Neural cell (in vitro differentiated cells): Measurements from ENCODE around the gene RRAGB. TPM values are rescaled to one million over a fixed set of nuclear protein-coding genes. Genes with fewer than 3 reads are reported as not detected.
A peak's percentile ranks its signal among the peaks of the same experiment; 100 is the strongest.

Experiments
- H2AFZ ChIP-seq: fragments of 200-600, 300-800 bp; sonication (generic), shearing (Covaris generic); 2 replicates; pipeline ENCODE4 v1.6.0; 2014; ENCODE audit warnings: low read depth, mild to moderate bottlenecking, antibody characterized with exemption, low read length, moderate library complexity
- H3F3A ChIP-seq: fragments of 200-600 bp; shearing (Covaris generic); 2 replicates; pipeline ENCODE4 v1.6.1; 2016; ENCODE audit warnings: mild to moderate bottlenecking, moderate library complexity, mixed read lengths, antibody characterized with exemption, low read length; ENCODE audit not compliant: insufficient read depth, poor library complexity, severe bottlenecking
- H3K27ac ChIP-seq: fragments of 200-600, 300-800 bp; sonication (generic), shearing (Covaris generic); 2 replicates; pipeline ENCODE4 v1.5.1; 2014; ENCODE audit warnings: mild to moderate bottlenecking, low read length, moderate library complexity
- H3K27me3 ChIP-seq: fragments of 300-800, 200-600 bp; sonication (generic), shearing (Covaris generic); 2 replicates; pipeline ENCODE4 v1.6.0; 2014; ENCODE audit warnings: mild to moderate bottlenecking, low read depth, low read length, moderate library complexity; ENCODE audit not compliant: insufficient read depth
- H3K36me3 ChIP-seq: fragments of 300-800, 200-600 bp; sonication (generic), shearing (Covaris generic); 2 replicates; pipeline ENCODE4 v1.5.1; 2014; ENCODE audit warnings: mild to moderate bottlenecking, antibody characterized with exemption, low read length, moderate library complexity; ENCODE audit not compliant: insufficient read depth
- H3K4me2 ChIP-seq: fragments of 300-800, 200-600 bp; sonication (generic), shearing (Covaris generic); 2 replicates; pipeline ENCODE4 v1.6.0; 2014; ENCODE audit warnings: mild to moderate bottlenecking, low read length
- H3K4me3 ChIP-seq: fragments of 300-800, 200-600 bp; sonication (generic), shearing (Covaris generic); 2 replicates; pipeline ENCODE4 v1.5.1; 2014; ENCODE audit warnings: mild to moderate bottlenecking, low read length, moderate library complexity
- H3K79me2 ChIP-seq: fragments of 200-600 bp; shearing (Covaris generic); replicated peaks from 2 replicates; pipeline ENCODE4 v1.6.0; 2014; ENCODE audit warnings: mild to moderate bottlenecking, low read length, moderate library complexity; ENCODE audit not compliant: insufficient read depth
- H3K9ac ChIP-seq: fragments of 300-800, 200-600 bp; sonication (generic), shearing (Covaris generic); 2 replicates; pipeline ENCODE4 v1.6.1; 2016; ENCODE audit warnings: mild to moderate bottlenecking, low read length, mixed read lengths
- H3K9me2 ChIP-seq: fragments of 200-600 bp; shearing (Covaris generic); 2 replicates; pipeline ENCODE4 v1.6.1; 2016; ENCODE audit warnings: mild to moderate bottlenecking, low read length, mixed read lengths; ENCODE audit not compliant: insufficient read depth
- H3K9me3 ChIP-seq: fragments of 200-600, 300-800 bp; sonication (generic), shearing (Covaris generic); 2 replicates; pipeline ENCODE4 v1.6.1; 2016; ENCODE audit warnings: mild to moderate bottlenecking, mixed run types, low read length, moderate library complexity, mixed read lengths
- H4K20me1 ChIP-seq: fragments of 200-600 bp; shearing (Covaris generic); 2 replicates; pipeline ENCODE4 v1.6.1; 2016; ENCODE audit warnings: mild to moderate bottlenecking, mixed run types; ENCODE audit not compliant: insufficient read depth
- CTCF ChIP-seq: fragments of 450-650 bp; IDR thresholded peaks from 2 replicates; pipeline ENCODE4 v1.5.1; 2014; ENCODE audit warnings: antibody characterized with exemption, mild to moderate bottlenecking, moderate library complexity; ENCODE audit not compliant: poor library complexity, severe bottlenecking
- EP300 ChIP-seq: fragments of 450-650 bp; conservative IDR thresholded peaks from 2 replicates; pipeline ENCODE4 v1.6.1; 2014; ENCODE audit warnings: antibody characterized with exemption, mild to moderate bottlenecking, moderate library complexity; ENCODE audit not compliant: poor library complexity, severe bottlenecking
- EZH2 ChIP-seq: fragments of 200-600, 300-800 bp; shearing (Covaris generic), sonication (generic); IDR thresholded peaks from 2 replicates; pipeline ENCODE4 v1.6.1; 2014; ENCODE audit warnings: antibody characterized with exemption, low read length, borderline replicate concordance, mild to moderate bottlenecking; ENCODE audit not compliant: insufficient read depth, poor library complexity, severe bottlenecking
- MXI1 ChIP-seq: fragments of 450-650 bp; conservative IDR thresholded peaks from 2 replicates; pipeline ENCODE4 v1.6.1; 2014; ENCODE audit warnings: antibody characterized with exemption, mild to moderate bottlenecking; ENCODE audit not compliant: poor library complexity, severe bottlenecking
- POLR2AphosphoS5 ChIP-seq: IDR thresholded peaks from 2 replicates; pipeline ENCODE4 v1.6.1; 2012
- RAD21 ChIP-seq: fragments of 450-650 bp; conservative IDR thresholded peaks from 2 replicates; pipeline ENCODE4 v1.6.1; 2014; ENCODE audit warnings: antibody characterized with exemption, mild to moderate bottlenecking, moderate library complexity
- REST ChIP-seq: IDR thresholded peaks from 2 replicates; pipeline ENCODE4 v1.6.1; 2012; ENCODE audit warnings: borderline replicate concordance
- SMC3 ChIP-seq: fragments of 450-650 bp; conservative IDR thresholded peaks from 2 replicates; pipeline ENCODE4 v1.6.1; 2014; ENCODE audit warnings: antibody characterized with exemption, mild to moderate bottlenecking, moderate library complexity; ENCODE audit not compliant: poor library complexity
- TAF1 ChIP-seq: IDR thresholded peaks from 2 replicates; pipeline ENCODE4 v1.6.1; 2012; ENCODE audit warnings: low read depth
- polyA plus RNA-seq: library from polyadenylated mRNA; depleted of rRNA; stranded (reverse); fragments of >200 nt; gene quantifications from 2 replicates; pipeline ENCODE4 v1.2.3, GENCODE V29; 2014

RRAGB gene
- polyA plus RNA-seq, 1 donor from 2014 or later = 124 TPM

- Histone ChIP-seq H2AFZ (peak overlapping the region; percentile 40), H3K9me3 (no peaks in the 10 kb centered on the region), H4K20me1 (no peaks in the 10 kb centered on the region), H3K4me3 (peak overlapping the region; percentile 85), H3K9me2 (no peaks in the 10 kb centered on the region), H3K79me2 (peaks cover 10% of the 10 kb centered on the region), H3K27ac (peak overlapping the region; percentile 52), H3K36me3 (no peaks in the 10 kb centered on the region), H3K9ac (no peak overlapping the region), H3F3A (no peaks in the 10 kb centered on the region), H3K4me2 (no peak overlapping the region), H3K27me3 (no peaks in the 10 kb centered on the region)
- TF ChIP-seq CTCF = no peak
- TF ChIP-seq MXI1 = no peak
- TF ChIP-seq REST = no peak
- TF ChIP-seq EZH2 = no peak
- no peak for TF ChIP-seq TAF1
- TF ChIP-seq RAD21 = no peak
- TF ChIP-seq POLR2AphosphoS5 = no peak
- TF ChIP-seq EP300 = no peak
- no peak for TF ChIP-seq SMC3
Observed at GRCh38 chrX:55716937-55717336, 612 bp upstream of the RRAGB start.

- Histone ChIP-seq H3K79me2 (no peaks in the 10 kb centered on the region), H3K36me3 (no peaks in the 10 kb centered on the region), H3K27me3 (no peaks in the 10 kb centered on the region), H3F3A (no peaks in the 10 kb centered on the region), H3K9me3 (no peaks in the 10 kb centered on the region), H3K27ac (no peak overlapping the region), H3K4me2 (no peak overlapping the region), H3K9me2 (no peaks in the 10 kb centered on the region), H3K9ac (no peak overlapping the region), H3K4me3 (no peak overlapping the region), H4K20me1 (no peaks in the 10 kb centered on the region), H2AFZ (no peak overlapping the region)
- no peak for TF ChIP-seq SMC3
- no peak for TF ChIP-seq EP300
- no peak for TF ChIP-seq CTCF
- TF ChIP-seq POLR2AphosphoS5 = no peak
- no peak for TF ChIP-seq MXI1
- TF ChIP-seq EZH2 = no peak
- TF ChIP-seq REST = no peak
- no peak for TF ChIP-seq TAF1
- no peak for TF ChIP-seq RAD21
Observed at GRCh38 chrX:55731826-55732225, 14.3 kb downstream of the RRAGB start.
